Left lung (tissue), 10 donors: ENCODE measurements around the gene ZHX3. TPM values are rescaled to one million over a fixed set of nuclear protein-coding genes. Genes with fewer than 3 reads are reported as not detected.
A peak's percentile ranks its signal among the peaks of the same experiment; 100 is the strongest.

Experiments
- ATAC-seq: fragments of 200-7000 bp; cut with Tn5 transposase; one replicate; pipeline ENCODE4 v1.9.1; 2020; ENCODE audit warnings: moderate library complexity
- DNase-seq, 4 donors: peaks; one replicate each; pipeline ENCODE4 v3.0.0-alpha.2; 2013 to 2020
- H3K27ac ChIP-seq, 2 donors: fragments of 200-600 bp; sonication (generic) in 1 of 2; one replicate each; pipeline versions ENCODE4 v1.5.0 to v1.8.0; 2020 to 2021
- H3K27me3 ChIP-seq, 2 donors: fragments of 200-600 bp; sonication (generic) in 1 of 2; one replicate each; pipeline versions ENCODE4 v1.5.0 to v1.8.0; 2020 to 2021
- H3K36me3 ChIP-seq, 2 donors: fragments of 200-600 bp; sonication (generic) in 1 of 2; one replicate each; pipeline versions ENCODE4 v1.5.0 to v1.8.0; 2020 to 2021
- H3K4me1 ChIP-seq, 2 donors: fragments of 200-600 bp; one replicate each; pipeline ENCODE4 v1.8.0; 2021
- H3K4me3 ChIP-seq, 2 donors: fragments of 200-600 bp; sonication (generic) in 1 of 2; one replicate each; pipeline versions ENCODE4 v1.5.0 to v1.8.0; 2020 to 2021; ENCODE audit warnings: mild to moderate bottlenecking in 1 of 2
- H3K9me3 ChIP-seq, 2 donors: fragments of 200-600 bp; sonication (generic) in 1 of 2; one replicate each; pipeline versions ENCODE4 v1.5.0 to v1.8.0; 2020 to 2021
- intact Hi-C, 2 donors: fragments of 100-400 bp; cut with DNase I; formaldehyde crosslinking; loops; one replicate each; pipeline versions ENCODE4 v1.11.2 to v1.14.2; 2022
- polyA plus RNA-seq, 6 donors: library from polyadenylated mRNA; unstranded; fragments of 120-200 nt; gene quantifications; one replicate each; pipeline ENCODE4 v1.2.1, GENCODE V29; 2013; ENCODE audit not compliant: insufficient read length in 6 of 6
- total RNA-seq, 2 donors: library from RNA; stranded (reverse); fragmentation: NEBNext Ultra II Directional; extraction: Animal tissue kit (Norgen Biotek cat#: 25700); gene quantifications; one replicate each; pipeline ENCODE4 v1.2.1, GENCODE V29; 2021
- TF ChIP-seq, protein P1 (sequence below), 2 donors: fragments of 200-600 bp; sonication (generic) in 1 of 2; IDR thresholded peaks; one replicate each; pipeline versions ENCODE4 v1.5.0 to v1.8.0; 2021; ENCODE audit warnings: antibody characterized with exemption in 2 of 2
- donor health status: DM: no; HTN: yes; CAD: no.
- donor health status: DM: no; HTN: no; CAD: no.

ZHX3 gene
- total and polyA plus RNA-seq, 8 donors, result 8.1 to 47.9 (median 11.2) TPM

DNA sequence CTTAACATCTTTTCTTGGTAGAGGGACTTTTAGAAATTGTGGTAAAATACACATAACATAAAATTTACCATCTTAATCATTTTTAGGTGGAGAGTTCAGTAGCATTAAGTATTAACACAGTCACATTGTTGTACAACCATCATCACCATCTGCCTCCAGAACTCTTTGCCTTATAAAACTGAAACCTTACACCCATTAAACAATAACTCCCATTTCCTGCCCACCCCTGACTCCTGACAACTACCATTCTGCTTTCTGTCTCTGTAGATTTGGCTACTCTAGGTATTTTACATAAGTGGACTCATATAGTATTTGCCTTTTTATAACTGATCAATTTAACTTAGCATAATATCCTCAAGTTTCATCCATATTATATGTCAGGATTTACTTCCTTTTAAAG lies 88.7 kb downstream of the ZHX3 start:
- Histone ChIP-seq H3K4me1 (peaks cover 5 to 22% of the 10 kb centered on the region in 2 donors), H3K9me3 (no peaks in the 10 kb centered on the region), H3K36me3 (no peaks in the 10 kb centered on the region), H3K4me3 (no peak overlapping the region), H3K27ac (no peak overlapping the region), H3K27me3 (no peaks in the 10 kb centered on the region)
- intact Hi-C loops, result loop anchor here in 1 of 2 donors (10.0 kb wide), 1 partner anchor 54 kb away; no protein-coding TSS in a partner anchor
- TF ChIP-seq, protein P1, sequence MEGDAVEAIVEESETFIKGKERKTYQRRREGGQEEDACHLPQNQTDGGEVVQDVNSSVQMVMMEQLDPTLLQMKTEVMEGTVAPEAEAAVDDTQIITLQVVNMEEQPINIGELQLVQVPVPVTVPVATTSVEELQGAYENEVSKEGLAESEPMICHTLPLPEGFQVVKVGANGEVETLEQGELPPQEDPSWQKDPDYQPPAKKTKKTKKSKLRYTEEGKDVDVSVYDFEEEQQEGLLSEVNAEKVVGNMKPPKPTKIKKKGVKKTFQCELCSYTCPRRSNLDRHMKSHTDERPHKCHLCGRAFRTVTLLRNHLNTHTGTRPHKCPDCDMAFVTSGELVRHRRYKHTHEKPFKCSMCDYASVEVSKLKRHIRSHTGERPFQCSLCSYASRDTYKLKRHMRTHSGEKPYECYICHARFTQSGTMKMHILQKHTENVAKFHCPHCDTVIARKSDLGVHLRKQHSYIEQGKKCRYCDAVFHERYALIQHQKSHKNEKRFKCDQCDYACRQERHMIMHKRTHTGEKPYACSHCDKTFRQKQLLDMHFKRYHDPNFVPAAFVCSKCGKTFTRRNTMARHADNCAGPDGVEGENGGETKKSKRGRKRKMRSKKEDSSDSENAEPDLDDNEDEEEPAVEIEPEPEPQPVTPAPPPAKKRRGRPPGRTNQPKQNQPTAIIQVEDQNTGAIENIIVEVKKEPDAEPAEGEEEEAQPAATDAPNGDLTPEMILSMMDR (IDR thresholded peaks at IDR 0.05), result no peak
- ATAC-seq (no peak), DNase-seq (no peak)

DNA sequence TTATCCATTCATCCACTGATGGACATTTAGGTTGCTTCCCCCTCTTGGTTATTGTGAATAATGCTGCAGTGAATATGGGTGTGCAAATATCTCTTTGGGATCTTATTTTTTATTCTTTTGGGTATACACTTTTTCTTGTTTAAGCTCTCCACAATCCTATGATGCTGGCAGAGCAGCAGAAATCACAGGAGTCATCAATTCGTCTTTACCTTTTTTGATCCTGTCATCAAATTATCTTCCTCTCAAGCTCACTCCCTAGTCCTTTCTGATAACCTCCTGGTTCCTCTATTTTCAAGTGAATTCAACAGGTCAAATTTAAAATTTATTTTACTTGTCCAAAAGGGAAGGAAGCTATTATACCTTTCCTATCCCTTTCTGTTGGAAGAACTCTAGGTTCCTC lies 91.1 kb downstream of the ZHX3 start:
- intact Hi-C loops, result loop anchor here in 1 of 2 donors (10.0 kb wide), 1 partner anchor 52 kb away; no protein-coding TSS in a partner anchor
- Histone ChIP-seq H3K27ac (no peak overlapping the region), H3K4me1 (peaks cover 0 to 11% of the 10 kb centered on the region in 2 donors), H3K9me3 (no peaks in the 10 kb centered on the region), H3K27me3 (no peaks in the 10 kb centered on the region), H3K36me3 (no peaks in the 10 kb centered on the region), H3K4me3 (no peak overlapping the region)
- DNase-seq (no peak), ATAC-seq (no peak)
- TF ChIP-seq, protein P1 (IDR thresholded peaks at IDR 0.05), result no peak

DNA sequence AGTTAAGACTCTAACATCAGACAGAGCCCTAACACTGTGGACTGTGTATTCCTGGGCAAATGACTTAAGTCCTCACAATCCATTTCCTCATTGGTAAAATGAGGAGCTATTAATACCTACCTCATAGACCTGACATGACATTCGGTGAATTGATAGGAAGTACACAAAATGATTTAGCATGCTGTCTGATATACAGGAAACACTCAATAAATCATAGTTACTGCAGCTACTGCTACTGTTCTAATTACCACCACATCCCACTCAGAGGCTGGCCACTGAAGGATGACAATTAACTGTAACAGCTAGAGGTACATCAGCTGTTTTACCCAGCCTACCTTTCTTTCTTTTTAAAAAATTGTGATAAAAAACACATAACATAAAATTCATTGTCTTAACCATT lies 92.4 kb downstream of the ZHX3 start:
- DNase-seq (no peak), ATAC-seq (no peak)
- intact Hi-C loops, result loop anchor here in 1 of 2 donors (10.0 kb wide), 1 partner anchor 50 kb away; no protein-coding TSS in a partner anchor
- Histone ChIP-seq H3K9me3 (no peaks in the 10 kb centered on the region), H3K27ac (no peak overlapping the region), H3K4me1 (peaks cover 0 to 11% of the 10 kb centered on the region in 2 donors), H3K36me3 (no peaks in the 10 kb centered on the region), H3K4me3 (no peak overlapping the region), H3K27me3 (no peaks in the 10 kb centered on the region)
- TF ChIP-seq, protein P1 (IDR thresholded peaks at IDR 0.05), result no peak

DNA sequence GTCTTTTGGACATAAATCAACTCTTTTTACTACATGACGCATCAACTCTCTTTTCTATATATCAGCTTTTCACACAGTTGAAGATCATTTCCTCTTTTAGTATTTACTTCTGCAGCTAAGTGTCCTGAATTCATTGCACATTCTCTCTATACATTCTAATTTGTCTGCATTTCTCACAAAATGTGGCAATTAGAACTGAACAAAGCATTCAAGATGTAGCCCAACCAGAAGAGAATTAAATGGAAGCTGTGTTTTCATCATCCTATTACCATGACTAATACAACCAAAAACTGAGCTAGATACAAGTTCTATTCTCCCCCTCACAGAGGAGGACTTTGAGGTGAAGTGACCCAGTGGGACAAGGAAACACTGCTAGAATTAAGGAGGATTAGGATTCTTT lies 93.2 kb downstream of the ZHX3 start:
- no peak overlapping the region for H3K27ac ChIP-seq
- H3K4me1 ChIP-seq, result peaks cover 0 to 11% of the 10 kb centered on the region in 2 donors
- H3K27me3 ChIP-seq, result no peaks in the 10 kb centered on the region
- H3K4me3 ChIP-seq, result no peak overlapping the region
- TF ChIP-seq, protein P1 (IDR thresholded peaks at IDR 0.05), result no peak
- intact Hi-C loops, result loop anchor here in 1 of 2 donors (10.0 kb wide), 1 partner anchor 49 kb away; no protein-coding TSS in a partner anchor
- H3K36me3 ChIP-seq, result no peaks in the 10 kb centered on the region
- H3K9me3 ChIP-seq, result no peaks in the 10 kb centered on the region
- no peak for ATAC-seq
- no peak for DNase-seq

DNA sequence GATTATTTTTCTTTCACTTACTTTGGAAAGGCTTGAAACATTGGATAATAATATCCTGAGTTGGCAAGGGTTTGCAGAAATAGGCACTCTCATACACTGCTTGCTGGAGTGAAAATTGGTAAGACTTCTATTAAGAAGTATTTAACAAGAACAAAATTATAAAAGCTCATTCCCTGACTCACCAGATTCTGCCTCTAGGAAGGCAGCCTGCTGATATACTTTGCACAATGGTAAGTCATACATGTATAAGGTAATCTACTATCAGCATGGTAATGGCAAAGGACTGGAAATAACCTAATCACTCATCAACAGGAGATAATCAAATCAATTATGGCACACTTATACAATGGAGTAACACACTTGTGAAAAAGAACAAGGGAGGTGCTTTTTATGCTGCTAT lies 94.4 kb downstream of the ZHX3 start:
- Histone ChIP-seq H3K9me3 (no peaks in the 10 kb centered on the region), H3K4me3 (no peak overlapping the region), H3K27ac (peak overlapping the region in 1 of 2 donors; percentile 23), H3K36me3 (no peaks in the 10 kb centered on the region), H3K4me1 (peaks cover 0 to 11% of the 10 kb centered on the region in 2 donors), H3K27me3 (no peaks in the 10 kb centered on the region)
- intact Hi-C loops, result loop anchor here in 1 of 2 donors (10.0 kb wide), 1 partner anchor 48 kb away; no protein-coding TSS in a partner anchor
- DNase-seq (no peak), ATAC-seq (peak; percentile 20)
- TF ChIP-seq, protein P1 (IDR thresholded peaks at IDR 0.05), result no peak
